ENCODE data around the gene SAG.

DNA sequence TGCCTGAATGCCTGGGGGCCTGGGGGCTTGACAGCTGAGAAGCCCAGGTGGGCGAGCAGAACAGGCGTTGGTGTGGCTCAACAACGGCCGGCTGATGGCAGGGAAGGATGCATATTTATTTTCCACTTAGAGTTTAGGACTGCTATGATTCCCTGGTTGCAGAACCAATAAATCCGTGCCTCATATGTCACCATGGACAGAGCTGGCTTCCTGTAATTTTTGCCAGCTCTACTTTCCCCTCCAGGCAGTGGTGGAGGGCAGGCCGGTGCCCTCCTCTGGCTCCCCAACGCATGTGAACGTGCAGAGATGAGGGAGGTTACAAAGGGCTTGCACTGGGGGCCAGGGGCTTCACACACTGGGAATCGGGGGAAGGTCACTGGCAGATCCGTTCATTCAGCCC, 18.2 kb downstream of the SAG start:
- TF ChIP-seq POLR2A (IDR thresholded peaks at IDR 0.05; ENCODE audit: low read depth) = no peak
- no peak for TF ChIP-seq CTCF (IDR thresholded peaks at IDR 0.05)
- TF ChIP-seq POLR2AphosphoS5 (IDR thresholded peaks at IDR 0.05) = no peak
- TF ChIP-seq EP300 (IDR thresholded peaks at IDR 0.05) = no peak
